SK-N-SH treated with all-trans-retinoic acid at 6 μM for 48 hours (cell line): ENCODE measurements around the gene PSAP.

ENCODE experiments used
- ATAC-seq: fragments of 200-7000 bp; cut with Tn5 transposase; 3 replicates; pipeline ENCODE4 v1.9.1; 2020; ENCODE audit warnings: mild to moderate bottlenecking, moderate library complexity
- ARNTL ChIP-seq: fragments of 450-650 bp; formaldehyde crosslinking; IDR thresholded peaks from 2 replicates; pipeline ENCODE4 v1.5.0; 2020; ENCODE audit warnings: low read depth, mild to moderate bottlenecking, moderate library complexity, borderline replicate concordance
- BACH2 ChIP-seq: fragments of 250-450 bp; sonication (Bioruptor Pico); IDR thresholded peaks from 2 replicates; pipeline ENCODE4 v1.9.0; 2021; ENCODE audit warnings: mild to moderate bottlenecking, borderline replicate concordance
- CSDC2 ChIP-seq: fragments of 250-450 bp; sonication (Bioruptor Pico); IDR thresholded peaks from 2 replicates; pipeline ENCODE4 v1.5.0; 2020; ENCODE audit warnings: mild to moderate bottlenecking, moderate library complexity
- CSRNP3 ChIP-seq: fragments of 250-450 bp; sonication (Bioruptor Pico); IDR thresholded peaks from 2 replicates; pipeline ENCODE4 v1.5.1; 2021; ENCODE audit warnings: mild to moderate bottlenecking, moderate library complexity
- ESRRG ChIP-seq: fragments of 250-450 bp; sonication (Bioruptor Pico); IDR thresholded peaks from 2 replicates; pipeline ENCODE4 v1.6.1; 2021; ENCODE audit warnings: mild to moderate bottlenecking
- GLIS3 ChIP-seq: fragments of 250-450 bp; sonication (Bioruptor Pico); IDR thresholded peaks from 2 replicates; pipeline ENCODE4 v1.5.0; 2020; ENCODE audit warnings: mild to moderate bottlenecking, moderate library complexity
- ISL1 ChIP-seq: fragments of 250-450 bp; sonication (Bioruptor Pico); IDR thresholded peaks from 2 replicates; pipeline ENCODE4 v2.1.2; 2022; ENCODE audit warnings: mild to moderate bottlenecking, moderate library complexity
- OSR1 ChIP-seq: fragments of 250-450 bp; sonication (Bioruptor Pico); IDR thresholded peaks from 2 replicates; pipeline ENCODE4 v1.8.0; 2022; ENCODE audit warnings: moderate library complexity, mild to moderate bottlenecking, inconsistent platforms
- POU6F1 ChIP-seq: fragments of 250-450 bp; sonication (Bioruptor Pico); IDR thresholded peaks from 2 replicates; pipeline ENCODE4 v1.8.0; 2021; ENCODE audit warnings: low read depth, mild to moderate bottlenecking, moderate library complexity, borderline replicate concordance
- PPARA ChIP-seq: fragments of 250-450 bp; sonication (Bioruptor Pico); IDR thresholded peaks from 2 replicates; pipeline ENCODE4 v1.5.0; 2020; ENCODE audit warnings: mild to moderate bottlenecking, borderline replicate concordance
- RARB ChIP-seq: fragments of 250-450 bp; sonication (Bioruptor Pico); IDR thresholded peaks from 2 replicates; pipeline ENCODE4 v1.8.0; 2021; ENCODE audit warnings: mild to moderate bottlenecking, moderate library complexity
- SNAI2 ChIP-seq: fragments of 250-450 bp; sonication (Bioruptor Pico); IDR thresholded peaks from 2 replicates; pipeline ENCODE4 v1.5.0; 2020; ENCODE audit warnings: mild to moderate bottlenecking, moderate library complexity
- TCF4 ChIP-seq: fragments of 250-450 bp; sonication (Bioruptor Pico); IDR thresholded peaks from 2 replicates; pipeline ENCODE4 v1.8.0; 2021; ENCODE audit warnings: mild to moderate bottlenecking, moderate library complexity, borderline replicate concordance
- TOX ChIP-seq: fragments of 250-450 bp; sonication (Bioruptor Pico); IDR thresholded peaks from 2 replicates; pipeline ENCODE4 v1.8.0; 2021; ENCODE audit warnings: mild to moderate bottlenecking, moderate library complexity, borderline replicate concordance
- ZC3H10 ChIP-seq: fragments of 250-450 bp; sonication (Bioruptor Pico); IDR thresholded peaks from 2 replicates; pipeline ENCODE4 v1.5.1; 2021; ENCODE audit warnings: mild to moderate bottlenecking, moderate library complexity
- ZFP3 ChIP-seq: fragments of 250-450 bp; sonication (Bioruptor Pico); IDR thresholded peaks from 2 replicates; pipeline ENCODE4 v1.5.0; 2020; ENCODE audit warnings: mild to moderate bottlenecking, moderate library complexity
- ZFP30 ChIP-seq: fragments of 450-650 bp; formaldehyde crosslinking; IDR thresholded peaks from 2 replicates; pipeline ENCODE4 v1.5.0; 2022; ENCODE audit warnings: mild to moderate bottlenecking, moderate library complexity
- ZNF565 ChIP-seq: fragments of 450-650 bp; formaldehyde crosslinking; conservative IDR thresholded peaks from 2 replicates; pipeline ENCODE4 v1.5.0; 2020; ENCODE audit warnings: low read depth, mild to moderate bottlenecking, moderate library complexity
- ZNF70 ChIP-seq: fragments of 450-650 bp; formaldehyde crosslinking; IDR thresholded peaks from 2 replicates; pipeline ENCODE4 v1.5.0; 2020; ENCODE audit warnings: mild to moderate bottlenecking, moderate library complexity
- ZNF8 ChIP-seq: fragments of 450-650 bp; formaldehyde crosslinking; IDR thresholded peaks from 2 replicates; pipeline ENCODE4 v1.5.0; 2020; ENCODE audit warnings: mild to moderate bottlenecking, moderate library complexity
- TF ChIP-seq, protein P1 (sequence below): fragments of 250-450 bp; sonication (Bioruptor Pico); IDR thresholded peaks from 2 replicates; pipeline ENCODE4 v1.5.1; 2020; ENCODE audit warnings: low read depth, mild to moderate bottlenecking, moderate library complexity
- TF ChIP-seq, protein P2 (sequence below): fragments of 250-450 bp; sonication (Bioruptor Pico); IDR thresholded peaks from 2 replicates; pipeline ENCODE4 v1.5.0; 2020; ENCODE audit warnings: mild to moderate bottlenecking, moderate library complexity
- TF ChIP-seq, protein P3 (sequence below): fragments of 250-450 bp; sonication (Bioruptor Pico); IDR thresholded peaks from 2 replicates; pipeline ENCODE4 v1.8.0; 2020; ENCODE audit warnings: mild to moderate bottlenecking, moderate library complexity, borderline replicate concordance

The PSAP gene

DNA sequence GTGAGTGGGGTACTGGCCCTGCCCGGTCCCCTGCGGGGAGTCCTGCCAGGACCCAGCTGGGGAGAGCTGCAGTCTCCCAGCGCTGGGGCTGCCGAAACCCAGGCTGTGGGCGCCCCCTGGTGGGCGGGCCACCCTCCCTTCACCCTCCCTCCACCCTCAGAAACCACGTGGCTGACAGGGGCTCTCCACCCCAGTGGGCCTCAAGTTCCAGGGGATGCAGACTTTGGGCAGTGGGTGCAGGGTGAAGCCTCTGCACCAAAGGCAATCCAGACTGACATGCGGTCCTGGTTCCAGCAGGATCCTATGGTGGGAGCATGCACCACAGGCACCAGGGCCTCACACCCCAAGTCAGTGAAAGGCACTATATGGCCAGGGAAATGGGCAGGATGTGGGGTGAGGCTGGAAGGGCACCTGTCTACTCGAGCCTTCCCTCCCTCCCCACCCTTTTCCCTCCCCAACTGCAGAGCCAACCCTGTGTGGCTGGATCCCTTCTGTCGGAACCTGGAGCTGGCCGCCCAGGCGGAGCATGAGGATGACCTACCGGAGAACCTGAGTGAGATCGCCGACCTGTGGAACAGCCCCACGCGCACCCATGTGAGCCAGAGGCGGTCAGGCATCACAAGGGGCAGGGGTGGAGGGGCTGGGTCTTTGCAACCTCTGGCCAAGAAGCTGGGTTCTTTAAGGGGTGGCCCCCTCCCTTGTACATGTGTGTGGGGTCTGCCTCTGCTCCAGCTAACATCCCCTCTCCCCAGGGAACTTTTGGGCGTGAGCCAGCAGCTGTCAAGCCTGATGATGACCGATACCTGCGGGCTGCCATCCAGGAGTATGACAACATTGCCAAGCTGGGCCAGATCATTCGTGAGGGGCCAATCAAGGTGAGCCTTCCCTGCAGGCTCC is 38.8 kb downstream of the PSAP start:
- peak; percentile 89 for ATAC-seq
- TF ChIP-seq ARNTL (CRISPR knock-in tag) (no peak), CSDC2 (CRISPR knock-in tag) (no peak), ISL1 (CRISPR knock-in tag) (no peak), PPARA (CRISPR knock-in tag) (no peak), CSRNP3 (CRISPR knock-in tag) (no peak), GLIS3 (no peak), TOX (CRISPR knock-in tag) (no peak), ZNF70 (CRISPR knock-in tag) (no peak), ESRRG (CRISPR knock-in tag) (no peak), ZNF8 (CRISPR knock-in tag) (no peak), ZFP30 (no peak), SNAI2 (CRISPR knock-in tag) (no peak), BACH2 (CRISPR knock-in tag) (no peak), OSR1 (CRISPR knock-in tag) (no peak), TCF4 (CRISPR knock-in tag) (no peak), ZFP3 (CRISPR knock-in tag) (no peak)
- TF ChIP-seq, protein P1, sequence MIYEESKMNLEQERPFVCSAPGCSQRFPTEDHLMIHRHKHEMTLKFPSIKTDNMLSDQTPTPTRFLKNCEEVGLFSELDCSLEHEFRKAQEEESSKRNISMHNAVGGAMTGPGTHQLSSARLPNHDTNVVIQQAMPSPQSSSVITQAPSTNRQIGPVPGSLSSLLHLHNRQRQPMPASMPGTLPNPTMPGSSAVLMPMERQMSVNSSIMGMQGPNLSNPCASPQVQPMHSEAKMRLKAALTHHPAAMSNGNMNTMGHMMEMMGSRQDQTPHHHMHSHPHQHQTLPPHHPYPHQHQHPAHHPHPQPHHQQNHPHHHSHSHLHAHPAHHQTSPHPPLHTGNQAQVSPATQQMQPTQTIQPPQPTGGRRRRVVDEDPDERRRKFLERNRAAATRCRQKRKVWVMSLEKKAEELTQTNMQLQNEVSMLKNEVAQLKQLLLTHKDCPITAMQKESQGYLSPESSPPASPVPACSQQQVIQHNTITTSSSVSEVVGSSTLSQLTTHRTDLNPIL = no peak
- TF ChIP-seq, protein P2, sequence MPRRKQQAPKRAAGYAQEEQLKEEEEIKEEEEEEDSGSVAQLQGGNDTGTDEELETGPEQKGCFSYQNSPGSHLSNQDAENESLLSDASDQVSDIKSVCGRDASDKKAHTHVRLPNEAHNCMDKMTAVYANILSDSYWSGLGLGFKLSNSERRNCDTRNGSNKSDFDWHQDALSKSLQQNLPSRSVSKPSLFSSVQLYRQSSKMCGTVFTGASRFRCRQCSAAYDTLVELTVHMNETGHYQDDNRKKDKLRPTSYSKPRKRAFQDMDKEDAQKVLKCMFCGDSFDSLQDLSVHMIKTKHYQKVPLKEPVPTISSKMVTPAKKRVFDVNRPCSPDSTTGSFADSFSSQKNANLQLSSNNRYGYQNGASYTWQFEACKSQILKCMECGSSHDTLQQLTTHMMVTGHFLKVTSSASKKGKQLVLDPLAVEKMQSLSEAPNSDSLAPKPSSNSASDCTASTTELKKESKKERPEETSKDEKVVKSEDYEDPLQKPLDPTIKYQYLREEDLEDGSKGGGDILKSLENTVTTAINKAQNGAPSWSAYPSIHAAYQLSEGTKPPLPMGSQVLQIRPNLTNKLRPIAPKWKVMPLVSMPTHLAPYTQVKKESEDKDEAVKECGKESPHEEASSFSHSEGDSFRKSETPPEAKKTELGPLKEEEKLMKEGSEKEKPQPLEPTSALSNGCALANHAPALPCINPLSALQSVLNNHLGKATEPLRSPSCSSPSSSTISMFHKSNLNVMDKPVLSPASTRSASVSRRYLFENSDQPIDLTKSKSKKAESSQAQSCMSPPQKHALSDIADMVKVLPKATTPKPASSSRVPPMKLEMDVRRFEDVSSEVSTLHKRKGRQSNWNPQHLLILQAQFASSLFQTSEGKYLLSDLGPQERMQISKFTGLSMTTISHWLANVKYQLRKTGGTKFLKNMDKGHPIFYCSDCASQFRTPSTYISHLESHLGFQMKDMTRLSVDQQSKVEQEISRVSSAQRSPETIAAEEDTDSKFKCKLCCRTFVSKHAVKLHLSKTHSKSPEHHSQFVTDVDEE (CRISPR knock-in tag) = no peak
- TF ChIP-seq, all 23 proteins: peak for 0

DNA sequence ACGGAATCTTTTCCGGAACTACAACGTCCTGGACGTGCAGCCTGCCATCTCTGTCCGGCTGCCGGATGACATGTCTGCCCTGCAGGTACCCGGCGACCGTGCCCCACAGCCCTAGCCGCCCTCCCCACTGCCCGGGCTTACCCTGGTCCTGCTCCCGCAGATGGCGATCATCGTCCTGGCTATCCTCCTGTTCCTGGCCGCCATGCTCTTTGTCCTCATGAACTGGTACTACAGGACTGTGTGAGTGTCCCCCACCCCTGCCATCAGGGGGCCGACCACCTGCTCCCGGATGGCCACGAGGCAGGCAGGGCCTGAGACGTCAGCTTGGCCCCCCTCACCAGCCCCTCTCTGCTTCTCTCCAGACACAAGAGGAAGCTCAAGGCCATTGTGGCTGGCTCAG is 39.7 kb downstream of the PSAP start:
- ATAC-seq = no peak
- no peak for TF ChIP-seq ZNF8 (CRISPR knock-in tag)
- no peak for TF ChIP-seq ZNF70 (CRISPR knock-in tag)
- TF ChIP-seq POU6F1 = no peak
- no peak for TF ChIP-seq TCF4 (CRISPR knock-in tag)
- no peak for TF ChIP-seq ZC3H10 (CRISPR knock-in tag)
- no peak for TF ChIP-seq ZNF565 (CRISPR knock-in tag)
- TF ChIP-seq RARB (CRISPR knock-in tag) = no peak
- TF ChIP-seq, protein P3, sequence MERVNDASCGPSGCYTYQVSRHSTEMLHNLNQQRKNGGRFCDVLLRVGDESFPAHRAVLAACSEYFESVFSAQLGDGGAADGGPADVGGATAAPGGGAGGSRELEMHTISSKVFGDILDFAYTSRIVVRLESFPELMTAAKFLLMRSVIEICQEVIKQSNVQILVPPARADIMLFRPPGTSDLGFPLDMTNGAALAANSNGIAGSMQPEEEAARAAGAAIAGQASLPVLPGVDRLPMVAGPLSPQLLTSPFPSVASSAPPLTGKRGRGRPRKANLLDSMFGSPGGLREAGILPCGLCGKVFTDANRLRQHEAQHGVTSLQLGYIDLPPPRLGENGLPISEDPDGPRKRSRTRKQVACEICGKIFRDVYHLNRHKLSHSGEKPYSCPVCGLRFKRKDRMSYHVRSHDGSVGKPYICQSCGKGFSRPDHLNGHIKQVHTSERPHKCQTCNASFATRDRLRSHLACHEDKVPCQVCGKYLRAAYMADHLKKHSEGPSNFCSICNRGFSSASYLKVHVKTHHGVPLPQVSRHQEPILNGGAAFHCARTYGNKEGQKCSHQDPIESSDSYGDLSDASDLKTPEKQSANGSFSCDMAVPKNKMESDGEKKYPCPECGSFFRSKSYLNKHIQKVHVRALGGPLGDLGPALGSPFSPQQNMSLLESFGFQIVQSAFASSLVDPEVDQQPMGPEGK (CRISPR knock-in tag) = no peak
- no peak for TF ChIP-seq SNAI2 (CRISPR knock-in tag)
- TF ChIP-seq ARNTL (CRISPR knock-in tag) = no peak
- TF ChIP-seq PPARA (CRISPR knock-in tag) = no peak
- no peak for TF ChIP-seq BACH2 (CRISPR knock-in tag)
- TF ChIP-seq OSR1 (CRISPR knock-in tag) = no peak
- TF ChIP-seq TOX (CRISPR knock-in tag) = no peak
- TF ChIP-seq, all 23 proteins: peak for 0
